CD4-positive, CD25-positive, alpha-beta regulatory T cell (primary cell): ENCODE results near the gene C6orf132. TPM values are rescaled to one million over a fixed set of nuclear protein-coding genes. Genes with fewer than 3 reads are reported as not detected.

Experiments
- ATAC-seq, 2 donors: fragments of 150-1000 bp; cut with Tn5 transposase; one replicate each; pipeline ENCODE4 v1.10.0; 2021; ENCODE audit warnings: low read depth in 2 of 2, moderate number of reproducible peaks in 2 of 2, moderate library complexity in 1 of 2
- DNase-seq, 3 donors: peaks; one replicate each; pipeline versions ENCODE4 v3.0.0 to v3.0.0-alpha.2; 2012 to 2022; ENCODE audit warnings: mixed read lengths in 1 of 3
- H3K27ac ChIP-seq: one replicate; pipeline ENCODE4 v1.7.0; 2013; ENCODE audit warnings: mild to moderate bottlenecking, low read length; ENCODE audit not compliant: insufficient read depth, poor library complexity, severe bottlenecking
- H3K27me3 ChIP-seq: one replicate; pipeline ENCODE4 v1.7.0; 2013; ENCODE audit warnings: low read length; ENCODE audit not compliant: control insufficient read depth, insufficient read depth
- H3K36me3 ChIP-seq: one replicate; pipeline ENCODE4 v1.7.0; 2013; ENCODE audit warnings: mild to moderate bottlenecking, low read length, moderate library complexity; ENCODE audit not compliant: control insufficient read depth, insufficient read depth
- H3K4me1 ChIP-seq: 2 replicates; pipeline ENCODE4 v1.7.0; 2013; ENCODE audit warnings: mild to moderate bottlenecking, low read length; ENCODE audit not compliant: insufficient read depth, control insufficient read depth, poor library complexity, severe bottlenecking
- H3K4me3 ChIP-seq: one replicate; pipeline ENCODE4 v1.7.0; 2013; ENCODE audit warnings: low read depth, mild to moderate bottlenecking, low read length, moderate library complexity
- H3K9me3 ChIP-seq, 2 experiments: 1 replicate in 1 of 2; 2 replicates in 1 of 2; pipeline ENCODE4 v1.7.0; 2013; ENCODE audit warnings: low read length in 2 of 2, mild to moderate bottlenecking in 1 of 2, moderate library complexity in 1 of 2; ENCODE audit not compliant: control insufficient read depth in 2 of 2
- H3K27ac Mint-ChIP-seq, 3 donors: one replicate each; pipeline ENCODE4 v1.8.0; 2020 to 2022; ENCODE audit warnings: mild to moderate bottlenecking in 3 of 3, mixed read lengths in 3 of 3, moderate library complexity in 2 of 3
- H3K27me3 Mint-ChIP-seq: one replicate; pipeline ENCODE4 v1.8.0; 2022; ENCODE audit warnings: mild to moderate bottlenecking, mixed read lengths
- H3K36me3 Mint-ChIP-seq: one replicate; pipeline ENCODE4 v1.8.0; 2020; ENCODE audit warnings: mixed read lengths
- H3K4me1 Mint-ChIP-seq, 4 donors: one replicate each; pipeline ENCODE4 v1.8.0; 2020 to 2022; ENCODE audit warnings: mixed read lengths in 4 of 4, mild to moderate bottlenecking in 1 of 4
- H3K4me3 Mint-ChIP-seq, 4 donors: one replicate each; pipeline ENCODE4 v1.8.0; 2020 to 2022; ENCODE audit warnings: mild to moderate bottlenecking in 4 of 4, mixed read lengths in 4 of 4, moderate library complexity in 3 of 4
- H3K9me3 Mint-ChIP-seq, 7 donors: one replicate each; pipeline ENCODE4 v1.8.0; 2020 to 2022; ENCODE audit warnings: mixed read lengths in 7 of 7, mild to moderate bottlenecking in 3 of 7, moderate library complexity in 2 of 7
- polyA plus RNA-seq, 4 donors: library from polyadenylated mRNA; unstranded; fragments of 300-500 nt; fragmentation: Illumina TruSeq; gene quantifications; one replicate each; pipeline ENCODE4 v1.2.3, GENCODE V29; 2021
- total RNA-seq: library from RNA; stranded (reverse); gene quantifications from one replicate; pipeline ENCODE4 v1.2.3, GENCODE V29; 2022

C6orf132 gene
- total and polyA plus RNA-seq, 5 donors from 2014 or later: 0.05 TPM; not detected in 4

GRCh38 chr6:42100029-42100901, 42.2 kb downstream of the C6orf132 start:
- peak overlapping the region in 1 of 4 donors; percentile 27 for H3K4me3 Mint-ChIP-seq
- DNase-seq: no peak
- no peaks in the 10 kb centered on the region for H3K36me3 Mint-ChIP-seq
- H3K27ac Mint-ChIP-seq: no peak overlapping the region
- Histone ChIP-seq H3K27me3 (no peaks in the 10 kb centered on the region), H3K4me1 (peaks cover 12% of the 10 kb centered on the region), H3K27ac (no peak overlapping the region), H3K4me3 (no peak overlapping the region), H3K9me3 (no peaks in the 10 kb centered on the region), H3K36me3 (no peaks in the 10 kb centered on the region)
- no peak for ATAC-seq
- H3K27me3 Mint-ChIP-seq: peaks cover 10% of the 10 kb centered on the region
- H3K4me1 Mint-ChIP-seq: peaks cover 0 to 7% (median 2%) of the 10 kb centered on the region in 4 donors
- no peaks in the 10 kb centered on the region for H3K9me3 Mint-ChIP-seq

- no peaks in the 10 kb centered on the region for H3K36me3 ChIP-seq
- H3K4me3 ChIP-seq: no peak overlapping the region
- no peak overlapping the region for H3K4me3 Mint-ChIP-seq
- ATAC-seq (no peak), DNase-seq (no peak)
- peaks cover 0 to 7% (median 2%) of the 10 kb centered on the region in 4 donors for H3K4me1 Mint-ChIP-seq
- H3K27ac ChIP-seq: no peak overlapping the region
- no peak overlapping the region for H3K27ac Mint-ChIP-seq
- H3K4me1 ChIP-seq: peaks cover 7% of the 10 kb centered on the region
- no peaks in the 10 kb centered on the region for H3K27me3 ChIP-seq
- no peaks in the 10 kb centered on the region for H3K9me3 Mint-ChIP-seq
- no peaks in the 10 kb centered on the region for H3K36me3 Mint-ChIP-seq
- no peaks in the 10 kb centered on the region for H3K9me3 ChIP-seq
- peaks cover 10% of the 10 kb centered on the region for H3K27me3 Mint-ChIP-seq
These were observed 42.9 kb downstream of the C6orf132 start for GRCh38 chr6:42099340-42100028.

GRCh38 chr6:42095776-42096541, 46.5 kb downstream of the C6orf132 start:
- H3K27ac Mint-ChIP-seq: no peak overlapping the region
- Histone ChIP-seq H3K36me3 (no peaks in the 10 kb centered on the region), H3K9me3 (no peaks in the 10 kb centered on the region), H3K27me3 (no peaks in the 10 kb centered on the region), H3K4me3 (no peak overlapping the region), H3K4me1 (no peaks in the 10 kb centered on the region), H3K27ac (no peak overlapping the region)
- no peak for DNase-seq
- H3K27me3 Mint-ChIP-seq: peaks cover 5% of the 10 kb centered on the region
- H3K36me3 Mint-ChIP-seq: no peaks in the 10 kb centered on the region
- ATAC-seq: no peak
- H3K9me3 Mint-ChIP-seq: no peaks in the 10 kb centered on the region
- no peak overlapping the region for H3K4me3 Mint-ChIP-seq
- peaks cover 0 to 2% (median 0%) of the 10 kb centered on the region in 4 donors for H3K4me1 Mint-ChIP-seq

- ATAC-seq (no peak), DNase-seq (no peak)
- no peak overlapping the region for H3K4me3 Mint-ChIP-seq
- no peak overlapping the region for H3K4me3 ChIP-seq
- H3K36me3 ChIP-seq: no peaks in the 10 kb centered on the region
- no peaks in the 10 kb centered on the region for H3K36me3 Mint-ChIP-seq
- peaks cover 0 to 2% (median 0%) of the 10 kb centered on the region in 4 donors for H3K4me1 Mint-ChIP-seq
- H3K27ac ChIP-seq: no peak overlapping the region
- no peak overlapping the region for H3K27ac Mint-ChIP-seq
- H3K9me3 Mint-ChIP-seq: no peaks in the 10 kb centered on the region
- H3K27me3 Mint-ChIP-seq: peaks cover 5% of the 10 kb centered on the region
- no peaks in the 10 kb centered on the region for H3K27me3 ChIP-seq
- no peaks in the 10 kb centered on the region for H3K9me3 ChIP-seq
- no peaks in the 10 kb centered on the region for H3K4me1 ChIP-seq
These were observed 47.3 kb downstream of the C6orf132 start for GRCh38 chr6:42095094-42095493.

- H3K4me1 Mint-ChIP-seq: peaks cover 0 to 2% (median 0%) of the 10 kb centered on the region in 4 donors
- ATAC-seq (no peak), DNase-seq (no peak)
- Histone ChIP-seq H3K4me3 (no peak overlapping the region), H3K4me1 (no peaks in the 10 kb centered on the region), H3K27ac (no peak overlapping the region), H3K36me3 (no peaks in the 10 kb centered on the region), H3K27me3 (no peaks in the 10 kb centered on the region), H3K9me3 (no peaks in the 10 kb centered on the region)
- H3K4me3 Mint-ChIP-seq: no peak overlapping the region
- no peaks in the 10 kb centered on the region for H3K9me3 Mint-ChIP-seq
- peak overlapping the region in 1 of 3 donors; percentile 52 for H3K27ac Mint-ChIP-seq
- H3K36me3 Mint-ChIP-seq: no peaks in the 10 kb centered on the region
- peaks cover 5% of the 10 kb centered on the region for H3K27me3 Mint-ChIP-seq
These were observed 48.7 kb downstream of the C6orf132 start for GRCh38 chr6:42093582-42094329.

GRCh38 chr6:42091718-42092023, 50.7 kb downstream of the C6orf132 start:
- H3K4me1 ChIP-seq: no peaks in the 10 kb centered on the region
- Mint-ChIP-seq H3K4me1 (peaks cover 0 to 2% (median 0%) of the 10 kb centered on the region in 4 donors), H3K4me3 (no peak overlapping the region), H3K27me3 (no peaks in the 10 kb centered on the region), H3K27ac (no peak overlapping the region), H3K9me3 (no peaks in the 10 kb centered on the region), H3K36me3 (no peaks in the 10 kb centered on the region)
- no peaks in the 10 kb centered on the region for H3K9me3 ChIP-seq
- H3K4me3 ChIP-seq: no peak overlapping the region
- no peaks in the 10 kb centered on the region for H3K27me3 ChIP-seq
- DNase-seq (no peak), ATAC-seq (no peak)
- H3K27ac ChIP-seq: no peak overlapping the region
- no peaks in the 10 kb centered on the region for H3K36me3 ChIP-seq
